K562 (cell line): Measurements from ENCODE around the gene C10orf95. TPM values are rescaled to one million over a fixed set of nuclear protein-coding genes. Genes with fewer than 3 reads are reported as not detected.

Experiments
- CREB3L1 ChIP-seq: fragments of 450-650 bp; IDR thresholded peaks from 2 replicates; pipeline ENCODE4 v1.6.1; 2014; ENCODE audit warnings: low read depth, mild to moderate bottlenecking, moderate library complexity, borderline replicate concordance
- E2F1 ChIP-seq: sonication (generic); formaldehyde crosslinking; IDR thresholded peaks from 2 replicates; pipeline ENCODE4 v1.8.1; 2023; ENCODE audit warnings: mild to moderate bottlenecking, missing genetic modification reagents, moderate library complexity
- FOXA3 ChIP-seq, 2 experiments: fragments of 450-650 bp in 1 of 2; sonication (generic) in 1 of 2; formaldehyde crosslinking; IDR thresholded peaks in 1 of 2; conservative IDR thresholded peaks in 1 of 2; 2 replicates each; pipeline versions ENCODE4 v1.4.0 to v1.8.0; 2020 to 2022; ENCODE audit warnings: mild to moderate bottlenecking in 2 of 2, missing genetic modification reagents in 1 of 2
- HBP1 ChIP-seq: fragments of 450-650 bp; formaldehyde crosslinking; IDR thresholded peaks from 2 replicates; pipeline ENCODE4 v1.4.0; 2022; ENCODE audit warnings: missing genetic modification characterization
- ILF3 ChIP-seq: fragments of 450-650 bp; IDR thresholded peaks from 2 replicates; pipeline ENCODE4 v1.6.1; 2018; ENCODE audit warnings: antibody characterized with exemption, mild to moderate bottlenecking, moderate library complexity, borderline replicate concordance
- KDM1A ChIP-seq, 2 experiments: fragments of 450-650 bp; IDR thresholded peaks; 2 replicates each; pipeline ENCODE4 v1.6.1; 2016; ENCODE audit warnings: mild to moderate bottlenecking in 2 of 2
- NR2C2 ChIP-seq, 2 experiments: fragments of 200-800 bp in 1 of 2; sonication (Bioruptor generic) in 1 of 2; sonication (generic) in 1 of 2; formaldehyde crosslinking in 1 of 2; IDR thresholded peaks; 2 replicates each; pipeline versions ENCODE4 v1.6.1 to v1.8.0; 2016 to 2022; ENCODE audit warnings: mild to moderate bottlenecking in 1 of 2, missing compliant biosample characterization in 1 of 2, missing genetic modification characterization in 1 of 2, missing genetic modification reagents in 1 of 2
- SAP30 ChIP-seq: fragments of 200-600 bp; sonication (generic); IDR thresholded peaks from 2 replicates; pipeline ENCODE4 v1.6.1; 2012; ENCODE audit warnings: borderline replicate concordance, low read depth, mild to moderate bottlenecking, moderate library complexity, low read length, control low read depth, inconsistent platforms; ENCODE audit not compliant: insufficient read depth, poor library complexity, severe bottlenecking
- SLC30A9 ChIP-seq: fragments of 250-450 bp; sonication (Bioruptor Pico); IDR thresholded peaks from 2 replicates; pipeline ENCODE4 v1.8.0; 2022; ENCODE audit warnings: mild to moderate bottlenecking, moderate library complexity
- SMAD4 ChIP-seq: fragments of 250-450 bp; sonication (Bioruptor Pico); conservative IDR thresholded peaks from 2 replicates; pipeline ENCODE4 v1.8.0; 2021; ENCODE audit warnings: inconsistent platforms, mild to moderate bottlenecking, moderate library complexity
- VEZF1 ChIP-seq: fragments of 200-800 bp; sonication (Bioruptor generic); IDR thresholded peaks from 2 replicates; pipeline ENCODE4 v1.6.1; 2017; ENCODE audit warnings: missing genetic modification characterization, missing compliant biosample characterization
- ZNF253 ChIP-seq: fragments of 250-450 bp; sonication (Bioruptor Pico); conservative IDR thresholded peaks from 2 replicates; pipeline ENCODE4 v1.6.1; 2021; ENCODE audit warnings: mild to moderate bottlenecking
- ZNF445 ChIP-seq: fragments of 250-450 bp; sonication (Bioruptor Pico); IDR thresholded peaks from 2 replicates; pipeline ENCODE4 v1.4.0; 2020; ENCODE audit warnings: low read depth, mild to moderate bottlenecking, moderate library complexity
- ZNF511 ChIP-seq: sonication (generic); formaldehyde crosslinking; IDR thresholded peaks from 2 replicates; pipeline ENCODE4 v1.8.0; 2022; ENCODE audit warnings: mild to moderate bottlenecking, missing genetic modification reagents
- polyA plus RNA-seq, 8 experiments: library from polyadenylated mRNA; depleted of rRNA in 4 of 8; stranded (reverse) in 5 of 8; unstranded in 3 of 8; fragments of >200 nt; fragmentation: Nextera tagmentation in 2 of 8; fragmentation: Illumina TruSeq in 1 of 8; extraction: Ambion mirVana in 2 of 8; extraction: Trizol in 1 of 8; gene quantifications; 2 replicates each; pipeline versions ENCODE4 v1.2.1 to v1.2.3, GENCODE V29; 2011 to 2014; ENCODE audit warnings: inconsistent platforms in 1 of 8, missing spikeins in 1 of 8
- total RNA-seq, 7 experiments: library from RNA; depleted of rRNA in 6 of 7; stranded (reverse); fragments of >200 nt in 6 of 7; fragmentation: Illumina TruSeq in 2 of 7; extraction: Trizol in 2 of 7; gene quantifications; 2 replicates each; pipeline versions ENCODE4 v1.2.1 to v1.2.3, GENCODE V29; 2011 to 2021; ENCODE audit warnings: low replicate concordance in 1 of 7
- TF ChIP-seq, protein P1 (sequence below): sonication (generic); formaldehyde crosslinking; IDR thresholded peaks from 2 replicates; pipeline ENCODE4 v1.8.0; 2022; ENCODE audit warnings: mild to moderate bottlenecking, missing genetic modification reagents
- TF ChIP-seq, protein P2 (sequence below): sonication (generic); formaldehyde crosslinking; IDR thresholded peaks from 2 replicates; pipeline ENCODE4 v1.8.1; 2022; ENCODE audit warnings: missing genetic modification reagents

C10orf95 gene
- total and polyA plus RNA-seq, 9 of the 15 experiments (the other 6 are each of a cell fraction or from before 2014, with no cell fraction given) = 0.03 to 0.41 (median 0.17) TPM; not detected in 1

DNA sequence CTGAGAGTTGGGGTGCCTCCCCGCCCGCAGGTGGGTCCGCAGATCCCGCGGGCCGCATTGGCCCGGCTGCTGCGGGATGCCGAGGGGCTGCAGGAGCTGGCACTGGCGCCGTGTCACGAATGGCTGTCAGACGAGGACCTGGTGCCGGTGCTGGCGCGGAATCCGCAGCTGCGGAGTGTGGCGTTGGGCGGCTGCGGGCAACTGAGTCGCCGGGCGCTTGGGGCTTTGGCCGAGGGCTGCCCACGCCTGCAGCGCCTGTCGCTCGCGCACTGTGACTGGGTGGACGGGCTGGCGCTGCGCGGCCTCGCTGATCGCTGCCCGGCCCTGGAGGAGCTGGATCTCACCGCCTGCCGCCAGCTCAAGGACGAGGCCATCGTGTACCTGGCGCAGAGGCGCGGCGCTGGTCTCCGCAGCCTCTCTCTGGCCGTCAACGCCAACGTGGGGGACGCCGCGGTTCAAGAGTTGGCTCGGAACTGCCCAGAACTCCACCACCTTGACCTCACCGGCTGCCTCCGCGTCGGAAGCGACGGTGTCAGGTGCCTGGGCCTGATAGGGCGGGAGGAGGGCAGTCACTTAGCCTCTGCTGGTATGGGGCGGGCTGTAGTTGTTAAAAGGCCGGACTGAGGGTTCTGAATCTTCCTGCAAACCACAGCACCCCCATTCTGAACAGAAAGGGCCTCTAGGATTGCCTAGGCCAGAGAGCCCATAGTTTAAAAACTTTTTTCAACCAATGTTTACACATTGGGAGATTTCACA is 29.4 kb downstream of the C10orf95 start (continued):
- TF ChIP-seq, protein P1, sequence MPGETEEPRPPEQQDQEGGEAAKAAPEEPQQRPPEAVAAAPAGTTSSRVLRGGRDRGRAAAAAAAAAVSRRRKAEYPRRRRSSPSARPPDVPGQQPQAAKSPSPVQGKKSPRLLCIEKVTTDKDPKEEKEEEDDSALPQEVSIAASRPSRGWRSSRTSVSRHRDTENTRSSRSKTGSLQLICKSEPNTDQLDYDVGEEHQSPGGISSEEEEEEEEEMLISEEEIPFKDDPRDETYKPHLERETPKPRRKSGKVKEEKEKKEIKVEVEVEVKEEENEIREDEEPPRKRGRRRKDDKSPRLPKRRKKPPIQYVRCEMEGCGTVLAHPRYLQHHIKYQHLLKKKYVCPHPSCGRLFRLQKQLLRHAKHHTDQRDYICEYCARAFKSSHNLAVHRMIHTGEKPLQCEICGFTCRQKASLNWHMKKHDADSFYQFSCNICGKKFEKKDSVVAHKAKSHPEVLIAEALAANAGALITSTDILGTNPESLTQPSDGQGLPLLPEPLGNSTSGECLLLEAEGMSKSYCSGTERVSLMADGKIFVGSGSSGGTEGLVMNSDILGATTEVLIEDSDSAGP = no peak
- TF ChIP-seq HBP1 (CRISPR knock-in tag) = no peak
- no peak for TF ChIP-seq ZNF253 (CRISPR knock-in tag)
- peak; percentile 48; the same call in 1 of the 2 replicates for TF ChIP-seq NR2C2 (CRISPR knock-in tag; IDR thresholded peaks at IDR 0.05)
- no peak for TF ChIP-seq NR2C2 (tag; IDR thresholded peaks at IDR 0.05)
- TF ChIP-seq SLC30A9 = no peak
- no peak for TF ChIP-seq E2F1 (CRISPR knock-in tag)
- TF ChIP-seq, protein P2, sequence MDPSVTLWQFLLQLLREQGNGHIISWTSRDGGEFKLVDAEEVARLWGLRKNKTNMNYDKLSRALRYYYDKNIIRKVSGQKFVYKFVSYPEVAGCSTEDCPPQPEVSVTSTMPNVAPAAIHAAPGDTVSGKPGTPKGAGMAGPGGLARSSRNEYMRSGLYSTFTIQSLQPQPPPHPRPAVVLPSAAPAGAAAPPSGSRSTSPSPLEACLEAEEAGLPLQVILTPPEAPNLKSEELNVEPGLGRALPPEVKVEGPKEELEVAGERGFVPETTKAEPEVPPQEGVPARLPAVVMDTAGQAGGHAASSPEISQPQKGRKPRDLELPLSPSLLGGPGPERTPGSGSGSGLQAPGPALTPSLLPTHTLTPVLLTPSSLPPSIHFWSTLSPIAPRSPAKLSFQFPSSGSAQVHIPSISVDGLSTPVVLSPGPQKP (CRISPR knock-in tag) = no peak
- no peak for TF ChIP-seq ILF3
- no peak for TF ChIP-seq CREB3L1
- no peak for TF ChIP-seq ZNF511 (CRISPR knock-in tag)
- TF ChIP-seq FOXA3 (CRISPR knock-in tag; conservative IDR thresholded peaks at IDR 0.05 in 1 of 2, IDR thresholded peaks at IDR 0.05 in 1 of 2) = no peak
- peak; percentile 13 for TF ChIP-seq SAP30
- TF ChIP-seq VEZF1 (CRISPR knock-in tag) = no peak
- no peak for TF ChIP-seq ZNF445 (CRISPR knock-in tag)
- TF ChIP-seq SMAD4 (CRISPR knock-in tag) = no peak
- TF ChIP-seq KDM1A (IDR thresholded peaks at IDR 0.05) = no peak
